ENCODE measurements around the gene COMT. TPM values are rescaled to one million over a fixed set of nuclear protein-coding genes. Genes with fewer than 3 reads are reported as not detected.
A peak's percentile ranks its signal among the peaks of the same experiment; 100 is the strongest.

The COMT gene
- total RNA-seq, 3 donors from 2014 or later (not counting 1 experiment from before 2014, with no cell fraction given), result 37.5 to 56.2 (median 38.2) TPM

DNA sequence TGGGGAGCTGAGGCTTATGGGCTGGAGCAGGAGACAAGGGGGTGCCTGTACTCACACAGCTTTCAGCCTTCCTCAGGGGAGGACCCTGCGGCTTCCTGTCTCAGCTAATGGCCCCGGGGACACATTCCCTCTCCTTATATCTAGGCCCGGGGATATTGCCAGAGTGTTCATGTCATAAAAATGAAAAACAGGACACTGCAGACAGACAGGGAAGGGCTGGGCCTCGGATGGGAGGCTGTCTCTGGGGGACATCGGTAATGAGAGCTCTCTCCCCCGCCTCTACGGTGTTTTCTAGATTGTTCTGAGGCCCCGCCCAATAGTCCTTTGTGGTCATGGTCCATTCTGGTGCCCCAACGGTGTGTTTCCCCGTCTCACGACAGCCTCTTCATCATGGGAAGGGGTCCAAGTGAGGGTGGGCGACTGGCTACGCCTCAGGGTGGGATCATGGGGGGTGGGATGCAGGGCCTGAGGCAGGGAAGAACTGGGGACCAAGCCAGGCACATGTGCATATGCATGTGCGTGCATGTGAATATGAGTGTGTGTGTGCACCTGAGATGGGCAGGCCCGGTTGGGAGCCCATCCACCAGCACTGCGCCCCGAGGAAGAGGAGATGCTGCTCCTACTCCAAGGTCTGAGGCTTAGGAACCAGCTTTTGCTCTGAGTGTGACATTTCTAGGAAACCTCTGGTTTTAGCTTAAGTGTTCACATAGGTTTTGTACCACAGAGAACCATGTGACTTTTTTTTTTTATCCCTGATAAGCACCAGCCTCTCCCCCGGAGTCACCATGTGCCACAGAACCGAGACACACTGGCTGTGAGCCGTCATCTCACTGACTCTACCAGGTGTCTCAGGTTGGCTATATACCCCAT, 69.8 kb downstream of the COMT start:
- Mint-ChIP-seq H3K4me3 (no peak overlapping the region), H3K4me1 (peaks cover 15 to 27% of the 10 kb centered on the region in 2 donors), H3K27ac (no peak overlapping the region), H3K36me3 (no peaks in the 10 kb centered on the region), H3K9me3 (no peaks in the 10 kb centered on the region), H3K27me3 (ENCODE audit: low read depth in 2 of 2) (no peaks in the 10 kb centered on the region)
- 71% methylated on average over 20 of the region's 20 CpGs for WGBS (ENCODE audit: insufficient coverage)
- Histone ChIP-seq H3K27me3 (ENCODE audit: control insufficient read depth, insufficient read depth, low read length) (no peaks in the 10 kb centered on the region), H3K4me1 (ENCODE audit: control insufficient read depth, insufficient read depth, low read length) (peaks cover 42% of the 10 kb centered on the region), H3K27ac (ENCODE audit: low read length) (no peak overlapping the region), H3K36me3 (ENCODE audit: control insufficient read depth, insufficient read depth, low read length) (no peaks in the 10 kb centered on the region), H3K4me3 (ENCODE audit: low read length) (no peak overlapping the region), H3K9me3 (ENCODE audit: control insufficient read depth, insufficient read depth, low read length) (no peaks in the 10 kb centered on the region)
- no peak for DNase-seq
- intact Hi-C loops (cut with micrococcal nuclease), result no loop called here
- no peak for ATAC-seq
- TF ChIP-seq, protein P1, sequence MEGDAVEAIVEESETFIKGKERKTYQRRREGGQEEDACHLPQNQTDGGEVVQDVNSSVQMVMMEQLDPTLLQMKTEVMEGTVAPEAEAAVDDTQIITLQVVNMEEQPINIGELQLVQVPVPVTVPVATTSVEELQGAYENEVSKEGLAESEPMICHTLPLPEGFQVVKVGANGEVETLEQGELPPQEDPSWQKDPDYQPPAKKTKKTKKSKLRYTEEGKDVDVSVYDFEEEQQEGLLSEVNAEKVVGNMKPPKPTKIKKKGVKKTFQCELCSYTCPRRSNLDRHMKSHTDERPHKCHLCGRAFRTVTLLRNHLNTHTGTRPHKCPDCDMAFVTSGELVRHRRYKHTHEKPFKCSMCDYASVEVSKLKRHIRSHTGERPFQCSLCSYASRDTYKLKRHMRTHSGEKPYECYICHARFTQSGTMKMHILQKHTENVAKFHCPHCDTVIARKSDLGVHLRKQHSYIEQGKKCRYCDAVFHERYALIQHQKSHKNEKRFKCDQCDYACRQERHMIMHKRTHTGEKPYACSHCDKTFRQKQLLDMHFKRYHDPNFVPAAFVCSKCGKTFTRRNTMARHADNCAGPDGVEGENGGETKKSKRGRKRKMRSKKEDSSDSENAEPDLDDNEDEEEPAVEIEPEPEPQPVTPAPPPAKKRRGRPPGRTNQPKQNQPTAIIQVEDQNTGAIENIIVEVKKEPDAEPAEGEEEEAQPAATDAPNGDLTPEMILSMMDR (IDR thresholded peaks at IDR 0.05), result no peak

DNA sequence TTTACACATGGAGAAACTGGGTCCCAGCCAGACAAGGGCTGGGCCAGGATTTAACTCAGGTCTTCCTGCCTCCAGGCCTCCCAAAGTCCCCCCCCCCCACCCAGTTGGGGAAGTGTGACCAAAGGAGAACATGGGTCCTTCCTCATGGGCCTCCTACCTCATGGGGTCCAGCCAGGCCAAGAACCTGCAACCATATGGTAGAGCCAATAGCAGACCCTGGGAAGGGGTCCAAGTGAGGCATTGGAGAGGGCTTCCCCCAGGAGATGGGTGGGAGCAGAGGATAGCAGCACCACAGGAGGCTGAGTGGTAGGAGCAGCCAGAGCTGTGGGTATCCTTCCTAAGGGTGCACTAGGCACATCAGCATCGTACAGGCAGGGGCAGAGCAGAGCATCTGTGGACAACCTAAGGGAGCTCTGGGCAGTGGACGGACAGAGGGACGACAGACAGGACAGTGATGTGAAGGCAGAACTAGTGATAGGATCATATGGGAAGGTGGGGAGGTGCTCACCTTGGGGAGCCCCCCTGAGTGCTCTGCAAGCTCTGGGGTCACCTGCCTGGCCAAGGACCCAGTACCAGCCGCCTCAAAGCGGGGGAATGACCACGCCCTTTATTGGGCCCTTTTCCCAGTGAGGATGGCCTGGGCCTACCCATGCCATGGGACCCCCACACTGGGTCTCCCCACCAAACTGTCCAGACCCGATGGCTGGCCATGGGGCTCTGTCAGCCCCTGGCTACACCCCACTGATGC, 70.6 kb downstream of the COMT start:
- H3K4me3 ChIP-seq (ENCODE audit: low read length), result no peak overlapping the region
- intact Hi-C loops (cut with micrococcal nuclease), result no loop called here
- peak overlapping the region; percentile 22 for H3K4me3 Mint-ChIP-seq
- no peaks in the 10 kb centered on the region for H3K9me3 Mint-ChIP-seq
- no peak for DNase-seq
- H3K4me1 ChIP-seq (ENCODE audit: control insufficient read depth, insufficient read depth, low read length), result peaks cover 44% of the 10 kb centered on the region
- H3K27ac Mint-ChIP-seq, result no peak overlapping the region
- no peaks in the 10 kb centered on the region for H3K9me3 ChIP-seq (ENCODE audit: control insufficient read depth, insufficient read depth, low read length)
- no peaks in the 10 kb centered on the region for H3K27me3 ChIP-seq (ENCODE audit: control insufficient read depth, insufficient read depth, low read length)
- H3K36me3 ChIP-seq (ENCODE audit: control insufficient read depth, insufficient read depth, low read length), result no peaks in the 10 kb centered on the region
- ATAC-seq, result no peak
- H3K27me3 Mint-ChIP-seq (ENCODE audit: low read depth in 2 of 2), result no peaks in the 10 kb centered on the region
- H3K27ac ChIP-seq (ENCODE audit: low read length), result no peak overlapping the region
- H3K36me3 Mint-ChIP-seq, result no peaks in the 10 kb centered on the region
- TF ChIP-seq, protein P1 (IDR thresholded peaks at IDR 0.05), result no peak
- peaks cover 15 to 30% of the 10 kb centered on the region in 2 donors for H3K4me1 Mint-ChIP-seq
- WGBS (ENCODE audit: insufficient coverage), result 93% methylated on average over 7 of the region's 7 CpGs

DNA sequence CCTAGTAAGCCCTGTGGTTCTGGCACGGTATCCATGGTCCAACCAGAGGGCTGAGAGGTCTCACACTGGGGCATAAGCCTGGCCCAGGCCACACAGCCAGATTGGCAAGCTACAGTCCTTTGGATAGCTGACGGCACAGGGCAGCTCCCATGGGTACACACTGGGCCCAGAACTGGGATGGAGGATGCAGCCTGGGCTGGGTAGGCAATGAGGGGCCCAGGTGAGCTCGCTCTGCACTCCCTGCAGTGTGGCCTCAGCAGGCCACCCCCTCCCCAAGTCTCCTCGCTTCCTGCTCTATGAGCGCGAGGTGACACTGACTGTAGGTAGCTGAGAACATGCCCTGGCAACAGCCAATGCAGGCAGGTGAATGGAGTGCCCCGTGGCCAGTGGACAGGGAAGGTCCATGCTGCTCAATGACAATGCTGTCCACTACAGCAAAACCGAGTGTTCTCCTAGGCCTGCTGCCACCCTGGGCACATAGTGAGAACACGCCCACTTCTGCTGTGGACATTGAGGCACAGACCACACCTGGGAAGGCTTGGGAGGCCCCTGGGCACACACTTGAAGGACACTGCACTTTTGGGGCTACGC, 71.3 kb downstream of the COMT start:
- TF ChIP-seq, protein P1 (IDR thresholded peaks at IDR 0.05), result no peak
- DNase-seq, result no peak
- Mint-ChIP-seq H3K4me3 (no peak overlapping the region), H3K27ac (no peak overlapping the region), H3K36me3 (no peaks in the 10 kb centered on the region), H3K27me3 (ENCODE audit: low read depth in 2 of 2) (no peaks in the 10 kb centered on the region), H3K4me1 (peaks cover 15 to 33% of the 10 kb centered on the region in 2 donors), H3K9me3 (no peaks in the 10 kb centered on the region)
- 88% methylated on average over 10 of the region's 10 CpGs for WGBS (ENCODE audit: insufficient coverage)
- no peak for ATAC-seq
- H3K36me3 ChIP-seq (ENCODE audit: control insufficient read depth, insufficient read depth, low read length), result no peaks in the 10 kb centered on the region
- H3K4me3 ChIP-seq (ENCODE audit: low read length), result no peak overlapping the region
- no peaks in the 10 kb centered on the region for H3K27me3 ChIP-seq (ENCODE audit: control insufficient read depth, insufficient read depth, low read length)
- intact Hi-C loops (cut with micrococcal nuclease), result loop anchor here (1.0 kb wide), 1 partner anchor 43 kb away; no protein-coding TSS in a partner anchor
- no peak overlapping the region for H3K27ac ChIP-seq (ENCODE audit: low read length)
- peaks cover 51% of the 10 kb centered on the region for H3K4me1 ChIP-seq (ENCODE audit: control insufficient read depth, insufficient read depth, low read length)
- H3K9me3 ChIP-seq (ENCODE audit: control insufficient read depth, insufficient read depth, low read length), result no peaks in the 10 kb centered on the region
